ENCODE results near the gene NGDN.
"Not testable (repeated sequence)": the region's sequence is repeated elsewhere in the genome, so short reads cannot be mapped to it uniquely, and the experiment has no call there.

NGDN gene

GRCh38 chr14:23439107-23439835 lies 30.2 kb upstream of the NGDN start:
- DNase-seq = no peak

GRCh38 chr14:23441076-23441475 lies 28.4 kb upstream of the NGDN start:
- no peak for DNase-seq

GRCh38 chr14:23442721-23443356 lies 26.7 kb upstream of the NGDN start:
- no peak for DNase-seq

GRCh38 chr14:23443411-23443812 lies 26.1 kb upstream of the NGDN start:
- DNase-seq = no peak

- no peak for DNase-seq
Measured at GRCh38 chr14:23443881-23444280, 25.6 kb upstream of the NGDN start.

GRCh38 chr14:23444314-23444713 lies 25.2 kb upstream of the NGDN start:
- DNase-seq = no peak

GRCh38 chr14:23445773-23446172 lies 23.7 kb upstream of the NGDN start:
- DNase-seq = no peak

- DNase-seq = no peak
Measured at GRCh38 chr14:23446291-23446851, 23.1 kb upstream of the NGDN start.

GRCh38 chr14:23447361-23448350 lies 21.8 kb upstream of the NGDN start:
- DNase-seq = no peak

- no peak for DNase-seq
Measured at GRCh38 chr14:23449314-23449713, 20.2 kb upstream of the NGDN start.

- DNase-seq = no peak
Measured at GRCh38 chr14:23450379-23450778, 19.1 kb upstream of the NGDN start.

GRCh38 chr14:23452237-23452636 lies 17.3 kb upstream of the NGDN start:
- DNase-seq = no peak

- no peak for DNase-seq
Measured at GRCh38 chr14:23454445-23454856, 15.1 kb upstream of the NGDN start.

GRCh38 chr14:23456883-23457586 lies 12.5 kb upstream of the NGDN start:
- not testable (repeated sequence) for DNase-seq

- DNase-seq = no peak
Measured at GRCh38 chr14:23457587-23458445, 11.7 kb upstream of the NGDN start.

- DNase-seq = no peak
Measured at GRCh38 chr14:23460960-23461359, 8.5 kb upstream of the NGDN start.

- no peak for DNase-seq
Measured at GRCh38 chr14:23464700-23465099, 4.8 kb upstream of the NGDN start.

- DNase-seq = no peak
Measured at GRCh38 chr14:23465261-23465660, 4.2 kb upstream of the NGDN start.

GRCh38 chr14:23468704-23469126 lies 788 bp upstream of the NGDN start:
- no peak for DNase-seq

- no peak for DNase-seq
Measured at GRCh38 chr14:23469906-23470403, 452 bp downstream of the NGDN start.

GRCh38 chr14:23470947-23471346 lies 1.4 kb downstream of the NGDN start:
- no peak for DNase-seq
